ENCODE data around the gene NBEAL1.
"Not testable (repeated sequence)": the region's sequence is repeated elsewhere in the genome, so short reads cannot be mapped to it uniquely, and the experiment has no call there.

The NBEAL1 gene

GRCh38 chr2:203018181-203018580, 3.5 kb downstream of the NBEAL1 start:
- H3K4me3 ChIP-seq (ENCODE audit: low read depth in 1 of 2, low read length in 2 of 2): peak overlapping the region; percentile 49 to 58
- H3K4me1 ChIP-seq (ENCODE audit: control insufficient read depth in 1 of 2, insufficient read depth in 2 of 2, low read length in 2 of 2): peaks cover 12 to 33% of the 10 kb centered on the region in 2 donors
- H3K36me3 ChIP-seq (ENCODE audit: control insufficient read depth in 1 of 2, insufficient read depth in 2 of 2, low read length in 2 of 2): peaks cover 0 to 3% of the 10 kb centered on the region in 2 donors

GRCh38 chr2:203019142-203019541, 4.5 kb downstream of the NBEAL1 start:
- no peaks in the 10 kb centered on the region for H3K27me3 ChIP-seq (ENCODE audit: low read depth, low read length)
- H3K4me3 ChIP-seq (ENCODE audit: low read depth in 1 of 2, low read length in 2 of 2): peak overlapping the region; percentile 49 to 58
- peak overlapping the region; percentile 77 for H3K27ac ChIP-seq (ENCODE audit: low read length)
- H3K4me1 ChIP-seq (ENCODE audit: control insufficient read depth in 1 of 2, insufficient read depth in 2 of 2, low read length in 2 of 2): peaks cover 12 to 33% of the 10 kb centered on the region in 2 donors
- H3K9me3 ChIP-seq (ENCODE audit: control insufficient read depth in 1 of 2, low read length in 2 of 2): no peaks in the 10 kb centered on the region
- H3K36me3 ChIP-seq (ENCODE audit: control insufficient read depth in 1 of 2, insufficient read depth in 2 of 2, low read length in 2 of 2): peaks cover 0 to under 1% of the 10 kb centered on the region in 2 donors

More at GRCh38 chr2:203018181-203018580, 3.5 kb downstream of the NBEAL1 start:
- Histone ChIP-seq H3K9me3 (ENCODE audit: control insufficient read depth in 1 of 2, low read length in 2 of 2) (no peaks in the 10 kb centered on the region), H3K27me3 (ENCODE audit: low read depth, low read length) (no peaks in the 10 kb centered on the region), H3K27ac (ENCODE audit: low read length) (peak overlapping the region; percentile 86)

- Histone ChIP-seq H3K9me3 (ENCODE audit: control insufficient read depth in 1 of 2, low read length in 2 of 2) (no peaks in the 10 kb centered on the region), H3K4me3 (ENCODE audit: low read depth in 1 of 2, low read length in 2 of 2) (no peak overlapping the region), H3K27me3 (ENCODE audit: low read depth, low read length) (no peaks in the 10 kb centered on the region), H3K36me3 (ENCODE audit: control insufficient read depth in 1 of 2, insufficient read depth in 2 of 2, low read length in 2 of 2) (no peaks in the 10 kb centered on the region), H3K27ac (ENCODE audit: low read length) (peak overlapping the region; percentile 16), H3K4me1 (ENCODE audit: control insufficient read depth in 1 of 2, insufficient read depth in 2 of 2, low read length in 2 of 2) (peaks cover 1 to 22% of the 10 kb centered on the region in 2 donors)
These were observed 7.3 kb downstream of the NBEAL1 start for GRCh38 chr2:203021991-203022390.

- Histone ChIP-seq H3K36me3 (ENCODE audit: control insufficient read depth in 1 of 2, insufficient read depth in 2 of 2, low read length in 2 of 2) (no peaks in the 10 kb centered on the region), H3K27ac (ENCODE audit: low read length) (peak overlapping the region; percentile 10), H3K4me1 (ENCODE audit: control insufficient read depth in 1 of 2, insufficient read depth in 2 of 2, low read length in 2 of 2) (peaks cover 0 to 20% of the 10 kb centered on the region in 2 donors), H3K27me3 (ENCODE audit: low read depth, low read length) (no peaks in the 10 kb centered on the region), H3K9me3 (ENCODE audit: control insufficient read depth in 1 of 2, low read length in 2 of 2) (no peaks in the 10 kb centered on the region), H3K4me3 (ENCODE audit: low read depth in 1 of 2, low read length in 2 of 2) (no peak overlapping the region)
These were observed 8.1 kb downstream of the NBEAL1 start for GRCh38 chr2:203022751-203023150.

- Histone ChIP-seq H3K27me3 (ENCODE audit: low read depth, low read length) (no peaks in the 10 kb centered on the region), H3K9me3 (ENCODE audit: control insufficient read depth in 1 of 2, low read length in 2 of 2) (no peaks in the 10 kb centered on the region), H3K4me1 (ENCODE audit: control insufficient read depth in 1 of 2, insufficient read depth in 2 of 2, low read length in 2 of 2) (peaks cover 0 to 7% of the 10 kb centered on the region in 2 donors), H3K4me3 (ENCODE audit: low read depth in 1 of 2, low read length in 2 of 2) (no peak overlapping the region), H3K27ac (ENCODE audit: low read length) (no peak overlapping the region), H3K36me3 (ENCODE audit: control insufficient read depth in 1 of 2, insufficient read depth in 2 of 2, low read length in 2 of 2) (no peaks in the 10 kb centered on the region)
These were observed 10.9 kb downstream of the NBEAL1 start for GRCh38 chr2:203025592-203025991.

- Histone ChIP-seq H3K27me3 (ENCODE audit: low read depth, low read length) (no peaks in the 10 kb centered on the region), H3K4me1 (ENCODE audit: control insufficient read depth in 1 of 2, insufficient read depth in 2 of 2, low read length in 2 of 2) (peaks cover 0 to 2% of the 10 kb centered on the region in 2 donors), H3K36me3 (ENCODE audit: control insufficient read depth in 1 of 2, insufficient read depth in 2 of 2, low read length in 2 of 2) (no peaks in the 10 kb centered on the region), H3K27ac (ENCODE audit: low read length) (no peak overlapping the region), H3K9me3 (ENCODE audit: control insufficient read depth in 1 of 2, low read length in 2 of 2) (no peaks in the 10 kb centered on the region), H3K4me3 (ENCODE audit: low read depth in 1 of 2, low read length in 2 of 2) (no peak overlapping the region)
These were observed 15.9 kb downstream of the NBEAL1 start for GRCh38 chr2:203030545-203030944.

GRCh38 chr2:203030991-203031390, 16.3 kb downstream of the NBEAL1 start:
- Histone ChIP-seq H3K4me3 (ENCODE audit: low read depth in 1 of 2, low read length in 2 of 2) (no peak overlapping the region), H3K36me3 (ENCODE audit: control insufficient read depth in 1 of 2, insufficient read depth in 2 of 2, low read length in 2 of 2) (no peaks in the 10 kb centered on the region), H3K27ac (ENCODE audit: low read length) (no peak overlapping the region), H3K4me1 (ENCODE audit: control insufficient read depth in 1 of 2, insufficient read depth in 2 of 2, low read length in 2 of 2) (peaks cover 0 to 3% of the 10 kb centered on the region in 2 donors), H3K9me3 (ENCODE audit: control insufficient read depth in 1 of 2, low read length in 2 of 2) (no peaks in the 10 kb centered on the region), H3K27me3 (ENCODE audit: low read depth, low read length) (no peaks in the 10 kb centered on the region)

GRCh38 chr2:203033395-203033794, 18.7 kb downstream of the NBEAL1 start:
- H3K4me3 ChIP-seq (ENCODE audit: low read depth in 1 of 2, low read length in 2 of 2): no peak overlapping the region
- peaks cover 0 to 4% of the 10 kb centered on the region in 2 donors for H3K4me1 ChIP-seq (ENCODE audit: control insufficient read depth in 1 of 2, insufficient read depth in 2 of 2, low read length in 2 of 2)
- no peaks in the 10 kb centered on the region for H3K36me3 ChIP-seq (ENCODE audit: control insufficient read depth in 1 of 2, insufficient read depth in 2 of 2, low read length in 2 of 2)
- H3K27me3 ChIP-seq (ENCODE audit: low read depth, low read length): no peaks in the 10 kb centered on the region
- H3K27ac ChIP-seq (ENCODE audit: low read length): no peak overlapping the region
- H3K9me3 ChIP-seq (ENCODE audit: control insufficient read depth in 1 of 2, low read length in 2 of 2): no peaks in the 10 kb centered on the region

- no peak overlapping the region for H3K27ac ChIP-seq (ENCODE audit: low read length)
These were observed 21.3 kb downstream of the NBEAL1 start for GRCh38 chr2:203035879-203036470.

GRCh38 chr2:203037026-203037425, 22.4 kb downstream of the NBEAL1 start:
- Histone ChIP-seq H3K36me3 (ENCODE audit: control insufficient read depth in 1 of 2, insufficient read depth in 2 of 2, low read length in 2 of 2) (peaks cover 3 to 4% of the 10 kb centered on the region in 2 donors), H3K4me3 (ENCODE audit: low read depth in 1 of 2, low read length in 2 of 2) (no peak overlapping the region), H3K9me3 (ENCODE audit: control insufficient read depth in 1 of 2, low read length in 2 of 2) (no peaks in the 10 kb centered on the region), H3K4me1 (ENCODE audit: control insufficient read depth in 1 of 2, insufficient read depth in 2 of 2, low read length in 2 of 2) (peaks cover 0 to 4% of the 10 kb centered on the region in 2 donors), H3K27me3 (ENCODE audit: low read depth, low read length) (no peaks in the 10 kb centered on the region), H3K27ac (ENCODE audit: low read length) (no peak overlapping the region)

More at GRCh38 chr2:203035879-203036470, 21.3 kb downstream of the NBEAL1 start:
- Histone ChIP-seq H3K4me3 (ENCODE audit: low read depth in 1 of 2, low read length in 2 of 2) (no peak overlapping the region), H3K27me3 (ENCODE audit: low read depth, low read length) (no peaks in the 10 kb centered on the region), H3K9me3 (ENCODE audit: control insufficient read depth in 1 of 2, low read length in 2 of 2) (no peaks in the 10 kb centered on the region), H3K36me3 (ENCODE audit: control insufficient read depth in 1 of 2, insufficient read depth in 2 of 2, low read length in 2 of 2) (no peaks in the 10 kb centered on the region), H3K4me1 (ENCODE audit: control insufficient read depth in 1 of 2, insufficient read depth in 2 of 2, low read length in 2 of 2) (peaks cover 0 to 4% of the 10 kb centered on the region in 2 donors)

GRCh38 chr2:203038586-203038985, 23.9 kb downstream of the NBEAL1 start:
- peaks cover 0 to 4% of the 10 kb centered on the region in 2 donors for H3K4me1 ChIP-seq (ENCODE audit: control insufficient read depth in 1 of 2, insufficient read depth in 2 of 2, low read length in 2 of 2)
- no peak overlapping the region for H3K27ac ChIP-seq (ENCODE audit: low read length)

GRCh38 chr2:203039211-203039610, 24.5 kb downstream of the NBEAL1 start:
- H3K36me3 ChIP-seq (ENCODE audit: control insufficient read depth in 1 of 2, insufficient read depth in 2 of 2, low read length in 2 of 2): peaks cover 9 to 10% of the 10 kb centered on the region in 2 donors
- H3K27ac ChIP-seq (ENCODE audit: low read length); H3K27me3 ChIP-seq (ENCODE audit: low read depth, low read length); H3K4me3 ChIP-seq (ENCODE audit: low read depth in 1 of 2, low read length in 2 of 2); H3K9me3 ChIP-seq (ENCODE audit: control insufficient read depth in 1 of 2, low read length in 2 of 2); H3K4me1 ChIP-seq (ENCODE audit: control insufficient read depth in 1 of 2, insufficient read depth in 2 of 2, low read length in 2 of 2): not testable (repeated sequence)

More at GRCh38 chr2:203038586-203038985, 23.9 kb downstream of the NBEAL1 start:
- H3K4me3 ChIP-seq (ENCODE audit: low read depth in 1 of 2, low read length in 2 of 2): no peak overlapping the region
- H3K27me3 ChIP-seq (ENCODE audit: low read depth, low read length): no peaks in the 10 kb centered on the region
- peaks cover 9 to 10% of the 10 kb centered on the region in 2 donors for H3K36me3 ChIP-seq (ENCODE audit: control insufficient read depth in 1 of 2, insufficient read depth in 2 of 2, low read length in 2 of 2)
- no peaks in the 10 kb centered on the region for H3K9me3 ChIP-seq (ENCODE audit: control insufficient read depth in 1 of 2, low read length in 2 of 2)

Measured in muscle layer of duodenum (tissue), 2 donors.